Ovary (tissue), 3 donors: Measurements from ENCODE around the gene SH3GL1.

Experiments
- EP300 ChIP-seq: sonication (generic); formaldehyde crosslinking; IDR thresholded peaks from one replicate; pipeline ENCODE4 v1.6.1; 2017; ENCODE audit warnings: antibody characterized with exemption
- POLR2A ChIP-seq: fragments of 450-650 bp; IDR thresholded peaks from one replicate; pipeline ENCODE4 v1.6.1; 2017; ENCODE audit warnings: antibody characterized with exemption, mild to moderate bottlenecking, moderate library complexity
- TF ChIP-seq, protein P1 (sequence below), 3 donors: fragments of 450-650 bp in 2 of 3; fragments of 200-600 bp in 1 of 3; IDR thresholded peaks; one replicate each; pipeline versions ENCODE4 v1.5.1 to v1.8.0; 2016 to 2022; ENCODE audit warnings: antibody characterized with exemption in 3 of 3, mild to moderate bottlenecking in 1 of 3
- donor health status: DM: no; HTN: no; CAD: no.

DNA sequence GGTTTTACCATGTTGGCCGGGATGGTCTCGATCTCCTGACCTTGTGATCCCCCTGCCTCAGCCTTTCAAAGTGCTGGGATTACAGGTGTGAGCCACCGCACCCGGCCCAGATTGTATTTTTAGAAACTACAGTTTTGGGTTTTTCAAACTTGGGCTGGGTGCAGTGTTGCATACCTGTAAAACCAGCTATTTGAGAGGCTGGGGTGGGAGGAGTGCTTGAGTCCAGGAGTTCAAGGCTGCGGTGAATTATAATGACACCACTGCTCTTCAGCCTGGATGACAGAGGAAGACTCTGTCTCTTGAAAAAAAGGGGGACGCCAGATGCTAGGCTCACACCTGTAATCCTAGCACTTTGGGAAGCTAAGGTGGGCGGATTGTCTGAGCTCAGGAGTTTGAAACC lies 6.3 kb upstream of the SH3GL1 start:
- TF ChIP-seq EP300 (no peak), POLR2A (no peak)
- TF ChIP-seq, protein P1, sequence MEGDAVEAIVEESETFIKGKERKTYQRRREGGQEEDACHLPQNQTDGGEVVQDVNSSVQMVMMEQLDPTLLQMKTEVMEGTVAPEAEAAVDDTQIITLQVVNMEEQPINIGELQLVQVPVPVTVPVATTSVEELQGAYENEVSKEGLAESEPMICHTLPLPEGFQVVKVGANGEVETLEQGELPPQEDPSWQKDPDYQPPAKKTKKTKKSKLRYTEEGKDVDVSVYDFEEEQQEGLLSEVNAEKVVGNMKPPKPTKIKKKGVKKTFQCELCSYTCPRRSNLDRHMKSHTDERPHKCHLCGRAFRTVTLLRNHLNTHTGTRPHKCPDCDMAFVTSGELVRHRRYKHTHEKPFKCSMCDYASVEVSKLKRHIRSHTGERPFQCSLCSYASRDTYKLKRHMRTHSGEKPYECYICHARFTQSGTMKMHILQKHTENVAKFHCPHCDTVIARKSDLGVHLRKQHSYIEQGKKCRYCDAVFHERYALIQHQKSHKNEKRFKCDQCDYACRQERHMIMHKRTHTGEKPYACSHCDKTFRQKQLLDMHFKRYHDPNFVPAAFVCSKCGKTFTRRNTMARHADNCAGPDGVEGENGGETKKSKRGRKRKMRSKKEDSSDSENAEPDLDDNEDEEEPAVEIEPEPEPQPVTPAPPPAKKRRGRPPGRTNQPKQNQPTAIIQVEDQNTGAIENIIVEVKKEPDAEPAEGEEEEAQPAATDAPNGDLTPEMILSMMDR (IDR thresholded peaks at IDR 0.05) = no peak
